Calu3 (cell line): ENCODE results near the gene NDNF. TPM values are rescaled to one million over a fixed set of nuclear protein-coding genes. Genes with fewer than 3 reads are reported as not detected.

Source experiments
- BruUV-seq: library from RNA; stranded (reverse); fragments of 400-500 nt; replicated peaks from 2 replicates; lab custom pipeline; 2021; lab: Mats Ljungman, UMichigan
- CTCF ChIA-PET: fragments of 300-600 bp; sonication (Branson Sonifier 250); formaldehyde crosslinking; loops from one replicate; lab custom pipeline; 2022; ENCODE audit warnings: antibody characterized with exemption; lab: Charles Lee
- DNase-seq: peaks from one replicate; pipeline ENCODE4 v3.0.0; 2022
- H3K27ac Mint-ChIP-seq: one replicate; pipeline ENCODE4 v1.8.0; 2022; ENCODE audit warnings: mixed read lengths; ENCODE audit not compliant: unreplicated experiment
- H3K27me3 Mint-ChIP-seq: one replicate; pipeline ENCODE4 v1.8.0; 2022; ENCODE audit warnings: mixed read lengths; ENCODE audit not compliant: unreplicated experiment
- H3K36me3 Mint-ChIP-seq: one replicate; pipeline ENCODE4 v1.8.0; 2022; ENCODE audit warnings: mild to moderate bottlenecking, moderate library complexity, mixed read lengths; ENCODE audit not compliant: insufficient read depth, unreplicated experiment
- H3K4me1 Mint-ChIP-seq: one replicate; pipeline ENCODE4 v1.8.0; 2022; ENCODE audit warnings: mild to moderate bottlenecking, low read depth, mixed read lengths; ENCODE audit not compliant: unreplicated experiment
- H3K4me3 Mint-ChIP-seq: one replicate; pipeline ENCODE4 v1.8.0; 2022; ENCODE audit warnings: mild to moderate bottlenecking, low read depth, moderate library complexity, mixed read lengths; ENCODE audit not compliant: unreplicated experiment
- H3K9me3 Mint-ChIP-seq: one replicate; pipeline ENCODE4 v1.8.0; 2022; ENCODE audit warnings: low read depth, mixed read lengths; ENCODE audit not compliant: unreplicated experiment
- CTCF ChIP-seq: fragments of 200-600 bp; IDR thresholded peaks from one replicate; pipeline ENCODE4 v1.8.0; 2022; ENCODE audit warnings: antibody characterized with exemption; ENCODE audit not compliant: unreplicated experiment
- intact Hi-C: fragments of 100-400 bp; cut with micrococcal nuclease; formaldehyde crosslinking; loops from one replicate; pipeline ENCODE4 v1.10.0; 2022; ENCODE audit not compliant: unreplicated experiment
- total RNA-seq: library from RNA; stranded (reverse); gene quantifications from 2 replicates; pipeline ENCODE4 v1.2.3, GENCODE V29; 2022

The NDNF gene
- total RNA-seq, 1 experiment from 2014 or later: 0.66 TPM

DNA sequence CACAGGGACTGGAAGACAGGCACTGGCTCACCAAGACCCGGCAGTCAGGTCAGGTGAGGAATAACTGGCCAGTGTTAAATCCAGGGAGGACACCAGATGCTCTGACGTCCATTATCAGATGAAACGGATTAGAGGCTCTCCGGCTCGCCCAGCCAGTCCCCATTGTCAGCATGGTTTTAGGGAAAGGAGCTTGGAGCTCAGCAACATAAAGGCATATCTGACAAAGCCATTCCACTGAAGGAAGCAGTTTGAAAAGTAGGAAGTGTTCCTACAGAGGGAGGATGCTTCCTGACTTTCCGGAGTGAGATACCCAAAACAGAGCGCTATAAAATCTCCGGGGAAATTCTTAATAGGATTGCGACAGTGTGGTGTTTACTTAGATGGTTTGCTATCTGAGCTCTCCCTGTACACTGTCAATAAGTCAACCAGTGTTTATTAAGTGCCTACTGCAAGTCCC, 14.8 kb downstream of the NDNF start:
- H3K27me3 Mint-ChIP-seq: no peaks in the 10 kb centered on the region
- no peak overlapping the region for H3K27ac Mint-ChIP-seq
- no TSS peak for BruUV-seq
- H3K4me3 Mint-ChIP-seq: no peak overlapping the region
- TF ChIP-seq CTCF: no peak
- no peaks in the 10 kb centered on the region for H3K4me1 Mint-ChIP-seq
- intact Hi-C loops: no loop called here
- H3K36me3 Mint-ChIP-seq: no peaks in the 10 kb centered on the region
- DNase-seq: no peak
- H3K9me3 Mint-ChIP-seq: no peaks in the 10 kb centered on the region
- CTCF ChIA-PET: interaction anchor here (0.7 kb wide), 1 partner anchor 37 kb away, joined by 3 read pairs; no protein-coding TSS in a partner anchor

DNA sequence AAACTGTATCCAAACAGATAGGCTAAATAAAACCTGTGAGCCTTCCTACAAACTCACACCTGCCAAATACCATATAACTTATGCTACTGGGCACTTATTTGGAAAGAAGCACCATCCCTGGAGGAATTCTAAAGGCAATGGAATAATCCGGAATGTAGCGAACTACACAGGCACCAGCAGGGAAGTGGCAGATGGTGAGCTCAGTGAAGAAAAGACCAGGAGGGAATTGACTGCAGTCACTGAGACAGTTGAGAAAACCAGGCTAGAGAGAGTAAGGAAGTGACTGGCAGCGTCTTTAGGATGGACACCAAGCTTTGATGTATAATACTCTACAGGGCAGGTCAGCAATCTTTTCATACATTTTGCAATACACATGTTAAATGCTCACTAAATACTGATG, 16.3 kb downstream of the NDNF start:
- no peaks in the 10 kb centered on the region for H3K4me1 Mint-ChIP-seq
- no peak overlapping the region for H3K27ac Mint-ChIP-seq
- CTCF ChIA-PET: no interaction called here
- no TSS peak for BruUV-seq
- H3K27me3 Mint-ChIP-seq: no peaks in the 10 kb centered on the region
- DNase-seq: no peak
- no peaks in the 10 kb centered on the region for H3K9me3 Mint-ChIP-seq
- H3K36me3 Mint-ChIP-seq: no peaks in the 10 kb centered on the region
- intact Hi-C loops: no loop called here
- H3K4me3 Mint-ChIP-seq: no peak overlapping the region
- TF ChIP-seq CTCF: no peak

GRCh38 chr4:121054373-121054772, 18.0 kb downstream of the NDNF start:
- no peak for DNase-seq
- Mint-ChIP-seq H3K27ac (no peak overlapping the region), H3K36me3 (no peaks in the 10 kb centered on the region), H3K27me3 (no peaks in the 10 kb centered on the region), H3K4me3 (no peak overlapping the region), H3K4me1 (no peaks in the 10 kb centered on the region), H3K9me3 (no peaks in the 10 kb centered on the region)
- CTCF ChIA-PET: no interaction called here
- no peak for TF ChIP-seq CTCF
- intact Hi-C loops: no loop called here
- BruUV-seq: no TSS peak

GRCh38 chr4:121053601-121054143, 18.7 kb downstream of the NDNF start:
- no peaks in the 10 kb centered on the region for H3K27me3 Mint-ChIP-seq
- DNase-seq: no peak

More at GRCh38 chr4:121053601-121054143, 18.7 kb downstream of the NDNF start:
- no TSS peak for BruUV-seq
- H3K4me1 Mint-ChIP-seq: no peaks in the 10 kb centered on the region
- H3K4me3 Mint-ChIP-seq: no peak overlapping the region
- H3K36me3 Mint-ChIP-seq: no peaks in the 10 kb centered on the region
- no peak overlapping the region for H3K27ac Mint-ChIP-seq
- H3K9me3 Mint-ChIP-seq: no peaks in the 10 kb centered on the region
- intact Hi-C loops: no loop called here
- CTCF ChIA-PET: no interaction called here
- no peak for TF ChIP-seq CTCF
